ENCODE results near the gene KCNIP1. TPM values are rescaled to one million over a fixed set of nuclear protein-coding genes. Genes with fewer than 3 reads are reported as not detected.
A peak's percentile ranks its signal among the peaks of the same experiment; 100 is the strongest.

KCNIP1 gene
- total RNA-seq, 1 experiment from 2014 or later: not detected

- CTCF ChIA-PET: interaction anchor here (0.6 to 1.4 kb wide), 4 partner anchors 153 to 205 kb away, joined by 3 to 6 read pairs (median 4); no protein-coding TSS in a partner anchor
- Histone ChIP-seq H3K36me3 (ENCODE audit: low read depth, low read length) (no peaks in the 10 kb centered on the region), H3K9me2 (replicated peaks; ENCODE audit: low read length) (no peaks in the 10 kb centered on the region), H3K27ac (ENCODE audit: low read length) (no peak overlapping the region), H2AFZ (ENCODE audit: low read length) (no peak overlapping the region), H3K9ac (ENCODE audit: low read length) (no peak overlapping the region), H3K79me2 (ENCODE audit: low read length) (no peaks in the 10 kb centered on the region), H3K4me1 (ENCODE audit: insufficient read depth, low read length) (peaks cover 11% of the 10 kb centered on the region), H3K27me3 (ENCODE audit: low read length) (0 out of 2 replicates have a peak, but pooled peaks cover 5% of the 10 kb centered on the region), H3K9me3 (ENCODE audit: low read length) (no peaks in the 10 kb centered on the region), H3K4me3 (ENCODE audit: low read length) (no peak overlapping the region), H4K20me1 (ENCODE audit: low read length) (no peaks in the 10 kb centered on the region), H3F3A (ENCODE audit: low read length, unreplicated experiment) (no peaks in the 10 kb centered on the region), H3K4me2 (ENCODE audit: low read length) (no peak overlapping the region)
- ATAC-seq (no peak), DNase-seq (no peak)
- POLR2A ChIA-PET (ENCODE audit: unreplicated experiment): no interaction called here
- TF ChIP-seq EZH2 (IDR thresholded peaks at IDR 0.05; ENCODE audit: low read length, unreplicated experiment): no peak
- no peak for TF ChIP-seq CTCF (conservative IDR thresholded peaks at IDR 0.05; ENCODE audit: low read depth, low read length)
- TF ChIP-seq EZH2phosphoT487 (IDR thresholded peaks at IDR 0.05; ENCODE audit: borderline replicate concordance, low read length): no peak
- intact Hi-C loops (cut with micrococcal nuclease): loop anchor here (5.0 kb wide), 1 partner anchor 154 kb away; no protein-coding TSS in a partner anchor
- no TSS peak for BruUV-seq (replicated peaks)
Observed at GRCh38 chr5:170638051-170638450, 134.2 kb downstream of the KCNIP1 start.

- peak; percentile 88 for ATAC-seq
Observed at GRCh38 chr5:170638454-170639220, 134.8 kb downstream of the KCNIP1 start.

More at GRCh38 chr5:170638454-170639220, 134.8 kb downstream of the KCNIP1 start:
- Histone ChIP-seq H3K79me2 (ENCODE audit: low read length) (no peaks in the 10 kb centered on the region), H3K4me1 (ENCODE audit: insufficient read depth, low read length) (peaks cover 8% of the 10 kb centered on the region), H3K9ac (ENCODE audit: low read length) (no peak overlapping the region), H3K9me3 (ENCODE audit: low read length) (no peaks in the 10 kb centered on the region), H3K9me2 (replicated peaks; ENCODE audit: low read length) (no peaks in the 10 kb centered on the region), H3K4me3 (ENCODE audit: low read length) (no peak overlapping the region), H4K20me1 (ENCODE audit: low read length) (no peaks in the 10 kb centered on the region), H3F3A (ENCODE audit: low read length, unreplicated experiment) (no peaks in the 10 kb centered on the region), H2AFZ (ENCODE audit: low read length) (no peak overlapping the region), H3K27ac (ENCODE audit: low read length) (no peak overlapping the region), H3K4me2 (ENCODE audit: low read length) (no peak overlapping the region), H3K27me3 (ENCODE audit: low read length) (0 out of 2 replicates have a peak, but pooled peaks cover 5% of the 10 kb centered on the region), H3K36me3 (ENCODE audit: low read depth, low read length) (no peaks in the 10 kb centered on the region)
- no peak for TF ChIP-seq EZH2phosphoT487 (IDR thresholded peaks at IDR 0.05; ENCODE audit: borderline replicate concordance, low read length)
- peak; percentile 76 for TF ChIP-seq CTCF (conservative IDR thresholded peaks at IDR 0.05; ENCODE audit: low read depth, low read length)
- TF ChIP-seq EZH2 (IDR thresholded peaks at IDR 0.05; ENCODE audit: low read length, unreplicated experiment): no peak
- no TSS peak for BruUV-seq (replicated peaks)
- POLR2A ChIA-PET (ENCODE audit: unreplicated experiment): no interaction called here
- peak; percentile 71 for DNase-seq
- intact Hi-C loops (cut with micrococcal nuclease): loop anchor here (5.0 kb wide), 1 partner anchor 154 kb away; no protein-coding TSS in a partner anchor
- CTCF ChIA-PET: interaction anchor here (0.5 to 1.4 kb wide), 4 partner anchors 93 to 205 kb away, joined by 3 to 6 read pairs (median 4); no protein-coding TSS in a partner anchor

Measured in PC-3 (cell line).